Panc1 (cell line): Measurements from ENCODE around the gene MYO3B. TPM values are rescaled to one million over a fixed set of nuclear protein-coding genes. Genes with fewer than 3 reads are reported as not detected.
A peak's percentile ranks its signal among the peaks of the same experiment; 100 is the strongest.

ENCODE experiments used
- ATAC-seq: fragments of 200-7000 bp; cut with Tn5 transposase; 2 replicates; pipeline ENCODE4 v1.9.1; 2020; ENCODE audit warnings: mild to moderate bottlenecking, moderate library complexity
- BruUV-seq: library from RNA; stranded (reverse); fragments of 400-500 nt; replicated peaks from 2 replicates; lab custom pipeline; 2021; lab: Mats Ljungman, UMichigan
- CTCF ChIA-PET: fragments of 300-600 bp; sonication (Branson Sonifier 250); formaldehyde crosslinking; loops from one replicate; lab custom pipeline; 2022; ENCODE audit warnings: antibody characterized with exemption; lab: Charles Lee
- POLR2A ChIA-PET: fragments of 300-600 bp; sonication (Branson Sonifier 250); formaldehyde crosslinking; loops from one replicate; lab custom pipeline; 2022; ENCODE audit warnings: antibody characterized with exemption; lab: Charles Lee
- DNase-seq: peaks from one replicate; pipeline ENCODE4 v3.0.0-alpha.2; 2010; ENCODE audit warnings: low read depth, low spot score
- H3K27ac ChIP-seq: 2 replicates; pipeline ENCODE4 v1.5.1; 2011; ENCODE audit warnings: mild to moderate bottlenecking, low read length, inconsistent platforms
- H3K27me3 ChIP-seq: fragments of 200-500 bp; sonication (Bioruptor generic); 2 replicates; pipeline ENCODE4 v1.6.0; 2014; ENCODE audit warnings: low read length, inconsistent platforms; ENCODE audit not compliant: control insufficient read depth, insufficient read depth
- H3K36me3 ChIP-seq: fragments of 200-500 bp; sonication (Bioruptor generic); 2 replicates; pipeline ENCODE4 v1.5.1; 2014; ENCODE audit warnings: inconsistent platforms, mild to moderate bottlenecking, low read length, moderate library complexity; ENCODE audit not compliant: control insufficient read depth, insufficient read depth
- H3K4me1 ChIP-seq: 2 replicates; pipeline ENCODE4 v1.5.1; 2011; ENCODE audit warnings: inconsistent platforms, mild to moderate bottlenecking, low read length, moderate library complexity; ENCODE audit not compliant: control insufficient read depth, insufficient read depth
- H3K4me3 ChIP-seq, 2 experiments: 2 replicates each; pipeline ENCODE4 v1.5.1; 2011 to 2012; ENCODE audit warnings: low read depth in 2 of 2, low read length in 2 of 2, mild to moderate bottlenecking in 2 of 2, inconsistent platforms in 1 of 2, moderate library complexity in 1 of 2
- H3K9me3 ChIP-seq: fragments of 200-500 bp; sonication (Bioruptor generic); 2 replicates; pipeline ENCODE4 v1.5.1; 2014; ENCODE audit warnings: low read depth, mild to moderate bottlenecking, inconsistent platforms, low read length, moderate library complexity; ENCODE audit not compliant: control insufficient read depth, insufficient read depth
- POLR2AphosphoS5 ChIP-seq: IDR thresholded peaks from 2 replicates; pipeline ENCODE4 v1.6.1; 2012; ENCODE audit warnings: mild to moderate bottlenecking, low read depth, low read length, moderate library complexity
- SIN3A ChIP-seq: IDR thresholded peaks from 2 replicates; pipeline ENCODE4 v1.6.1; 2012; ENCODE audit warnings: low read depth, mild to moderate bottlenecking, low read length, moderate library complexity, borderline replicate concordance; ENCODE audit not compliant: insufficient read depth
- TCF7L2 ChIP-seq: IDR thresholded peaks from 2 replicates; pipeline ENCODE4 v1.6.1; 2011; ENCODE audit warnings: mild to moderate bottlenecking, low read depth, low read length, inconsistent platforms
- in situ Hi-C: cut with HindIII; loops from 2 replicates; pipeline ENCODE4 v1.10.0; 2016; ENCODE audit warnings: low sequenced_read_pairs, low pct_unique_long_range_greater_than_20kb
- intact Hi-C: fragments of 100-400 bp; cut with micrococcal nuclease; formaldehyde crosslinking; loops from one replicate; pipeline ENCODE4 v1.10.0; 2022; ENCODE audit not compliant: unreplicated experiment
- total RNA-seq: library from RNA; stranded (reverse); gene quantifications from one replicate; pipeline ENCODE4 v1.2.1, GENCODE V29; 2021; ENCODE audit not compliant: unreplicated experiment
- TF ChIP-seq, protein P1 (sequence below), 2 experiments: IDR thresholded peaks; 2 replicates each; pipeline ENCODE4 v1.6.1; 2011 to 2012; ENCODE audit warnings: low read depth in 2 of 2, control low read depth in 1 of 2, low read length in 1 of 2, mild to moderate bottlenecking in 1 of 2, moderate library complexity in 1 of 2; ENCODE audit not compliant: insufficient read depth in 1 of 2
- TF ChIP-seq, protein P2 (sequence below): fragments of 450-650 bp; IDR thresholded peaks from 2 replicates; pipeline ENCODE4 v1.5.1; 2017; ENCODE audit warnings: mild to moderate bottlenecking

The MYO3B gene
- total RNA-seq, 1 experiment from 2014 or later: 0.05 TPM

DNA sequence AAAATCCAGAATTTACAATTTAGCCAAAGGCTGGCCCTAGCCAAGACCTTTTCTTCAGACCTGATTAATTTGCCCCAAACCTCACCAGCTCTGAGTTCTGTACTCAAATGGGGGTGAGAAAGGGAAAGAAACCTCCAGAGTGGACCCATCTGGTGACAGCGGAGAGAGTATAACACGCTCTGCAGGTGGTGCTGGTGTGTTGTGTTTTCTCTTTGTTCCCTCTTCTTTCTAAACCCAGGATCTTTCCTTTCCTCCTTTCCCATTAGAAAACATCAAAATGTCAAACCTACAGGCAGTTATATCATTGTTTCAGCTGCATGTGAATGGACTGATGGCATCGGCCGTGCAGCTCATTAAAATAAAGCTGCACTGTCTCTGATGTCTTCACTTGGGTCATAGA, 283.9 kb downstream of the MYO3B start:
- DNase-seq: no peak
- POLR2A ChIA-PET: no interaction called here
- ATAC-seq: no peak

DNA sequence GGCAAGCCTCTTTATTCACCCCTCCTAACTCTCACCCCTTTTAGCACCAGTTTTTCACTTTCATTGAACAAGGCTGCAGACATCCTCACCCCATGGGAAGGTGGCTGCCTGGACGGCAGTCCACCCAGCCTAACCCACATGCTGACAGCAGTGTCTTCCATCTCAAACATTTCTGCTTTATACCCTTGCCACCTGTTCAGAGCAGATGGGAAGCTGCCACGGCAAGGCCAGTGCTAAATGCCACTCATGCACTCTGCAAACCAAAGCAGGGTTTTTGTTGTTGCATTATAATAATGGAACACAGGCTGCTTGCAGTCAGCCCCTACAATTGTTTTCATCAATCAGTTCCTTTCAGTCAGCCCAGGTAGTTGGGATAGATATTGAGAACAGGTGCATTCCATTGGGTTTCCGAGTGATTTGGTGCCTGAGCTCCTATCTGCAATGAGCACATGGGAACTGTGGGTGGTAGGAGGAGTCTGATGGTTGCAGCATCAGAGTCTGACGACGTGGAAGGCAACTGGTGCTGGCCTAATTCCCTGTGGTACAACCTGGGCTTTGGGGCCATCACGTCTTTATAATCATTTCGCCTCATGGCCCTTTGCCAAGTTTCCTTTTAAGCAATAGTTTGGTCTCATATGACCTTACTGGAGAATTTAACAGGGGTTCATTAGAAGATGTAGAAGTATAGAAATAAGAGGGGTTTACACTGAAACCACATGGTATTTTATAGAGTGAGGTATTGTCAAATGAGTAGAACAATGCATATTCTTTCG, 284.7 kb downstream of the MYO3B start:
- H3K27ac ChIP-seq: no peak overlapping the region
- TF ChIP-seq TCF7L2: no peak
- no peak for TF ChIP-seq SIN3A
- TF ChIP-seq, protein P1, sequence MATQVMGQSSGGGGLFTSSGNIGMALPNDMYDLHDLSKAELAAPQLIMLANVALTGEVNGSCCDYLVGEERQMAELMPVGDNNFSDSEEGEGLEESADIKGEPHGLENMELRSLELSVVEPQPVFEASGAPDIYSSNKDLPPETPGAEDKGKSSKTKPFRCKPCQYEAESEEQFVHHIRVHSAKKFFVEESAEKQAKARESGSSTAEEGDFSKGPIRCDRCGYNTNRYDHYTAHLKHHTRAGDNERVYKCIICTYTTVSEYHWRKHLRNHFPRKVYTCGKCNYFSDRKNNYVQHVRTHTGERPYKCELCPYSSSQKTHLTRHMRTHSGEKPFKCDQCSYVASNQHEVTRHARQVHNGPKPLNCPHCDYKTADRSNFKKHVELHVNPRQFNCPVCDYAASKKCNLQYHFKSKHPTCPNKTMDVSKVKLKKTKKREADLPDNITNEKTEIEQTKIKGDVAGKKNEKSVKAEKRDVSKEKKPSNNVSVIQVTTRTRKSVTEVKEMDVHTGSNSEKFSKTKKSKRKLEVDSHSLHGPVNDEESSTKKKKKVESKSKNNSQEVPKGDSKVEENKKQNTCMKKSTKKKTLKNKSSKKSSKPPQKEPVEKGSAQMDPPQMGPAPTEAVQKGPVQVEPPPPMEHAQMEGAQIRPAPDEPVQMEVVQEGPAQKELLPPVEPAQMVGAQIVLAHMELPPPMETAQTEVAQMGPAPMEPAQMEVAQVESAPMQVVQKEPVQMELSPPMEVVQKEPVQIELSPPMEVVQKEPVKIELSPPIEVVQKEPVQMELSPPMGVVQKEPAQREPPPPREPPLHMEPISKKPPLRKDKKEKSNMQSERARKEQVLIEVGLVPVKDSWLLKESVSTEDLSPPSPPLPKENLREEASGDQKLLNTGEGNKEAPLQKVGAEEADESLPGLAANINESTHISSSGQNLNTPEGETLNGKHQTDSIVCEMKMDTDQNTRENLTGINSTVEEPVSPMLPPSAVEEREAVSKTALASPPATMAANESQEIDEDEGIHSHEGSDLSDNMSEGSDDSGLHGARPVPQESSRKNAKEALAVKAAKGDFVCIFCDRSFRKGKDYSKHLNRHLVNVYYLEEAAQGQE (IDR thresholded peaks at IDR 0.05; ENCODE audit: insufficient read depth in 1 of 2, low read depth in 2 of 2, low read length in 1 of 2): no peak
- TF ChIP-seq, protein P2, sequence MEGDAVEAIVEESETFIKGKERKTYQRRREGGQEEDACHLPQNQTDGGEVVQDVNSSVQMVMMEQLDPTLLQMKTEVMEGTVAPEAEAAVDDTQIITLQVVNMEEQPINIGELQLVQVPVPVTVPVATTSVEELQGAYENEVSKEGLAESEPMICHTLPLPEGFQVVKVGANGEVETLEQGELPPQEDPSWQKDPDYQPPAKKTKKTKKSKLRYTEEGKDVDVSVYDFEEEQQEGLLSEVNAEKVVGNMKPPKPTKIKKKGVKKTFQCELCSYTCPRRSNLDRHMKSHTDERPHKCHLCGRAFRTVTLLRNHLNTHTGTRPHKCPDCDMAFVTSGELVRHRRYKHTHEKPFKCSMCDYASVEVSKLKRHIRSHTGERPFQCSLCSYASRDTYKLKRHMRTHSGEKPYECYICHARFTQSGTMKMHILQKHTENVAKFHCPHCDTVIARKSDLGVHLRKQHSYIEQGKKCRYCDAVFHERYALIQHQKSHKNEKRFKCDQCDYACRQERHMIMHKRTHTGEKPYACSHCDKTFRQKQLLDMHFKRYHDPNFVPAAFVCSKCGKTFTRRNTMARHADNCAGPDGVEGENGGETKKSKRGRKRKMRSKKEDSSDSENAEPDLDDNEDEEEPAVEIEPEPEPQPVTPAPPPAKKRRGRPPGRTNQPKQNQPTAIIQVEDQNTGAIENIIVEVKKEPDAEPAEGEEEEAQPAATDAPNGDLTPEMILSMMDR: no peak
- no peak for TF ChIP-seq POLR2AphosphoS5
- no peaks in the 10 kb centered on the region for H3K36me3 ChIP-seq
- in situ Hi-C loops (no loop called here), intact Hi-C loops (no loop called here)
- no peaks in the 10 kb centered on the region for H3K4me1 ChIP-seq
- BruUV-seq: no TSS peak
- no peak for DNase-seq
- no peaks in the 10 kb centered on the region for H3K9me3 ChIP-seq
- no peak overlapping the region for H3K4me3 ChIP-seq
- CTCF ChIA-PET: no interaction called here
- POLR2A ChIA-PET: no interaction called here
- ATAC-seq: no peak
- no peaks in the 10 kb centered on the region for H3K27me3 ChIP-seq

More for the DNA sequence above, 283.9 kb downstream of the MYO3B start:
- H3K27me3 ChIP-seq: no peaks in the 10 kb centered on the region
- H3K4me3 ChIP-seq: no peak overlapping the region
- CTCF ChIA-PET: no interaction called here
- in situ Hi-C loops: no loop called here
- no peaks in the 10 kb centered on the region for H3K4me1 ChIP-seq
- intact Hi-C loops: no loop called here
- no peaks in the 10 kb centered on the region for H3K36me3 ChIP-seq
- no TSS peak for BruUV-seq
- H3K9me3 ChIP-seq: no peaks in the 10 kb centered on the region
- H3K27ac ChIP-seq: no peak overlapping the region
- TF ChIP-seq, protein P2: peak; percentile 31
- TF ChIP-seq POLR2AphosphoS5: no peak
